ENCODE results near the gene SERTAD1. TPM values are rescaled to one million over a fixed set of nuclear protein-coding genes. Genes with fewer than 3 reads are reported as not detected.

The SERTAD1 gene
- polyA plus RNA-seq, 1 of the 3 experiments (the other 2 are of a cell fraction), result 10.4 TPM

GRCh38 chr19:40422748-40423566, 2.8 kb downstream of the SERTAD1 start (continued):
- TF ChIP-seq, protein P1, sequence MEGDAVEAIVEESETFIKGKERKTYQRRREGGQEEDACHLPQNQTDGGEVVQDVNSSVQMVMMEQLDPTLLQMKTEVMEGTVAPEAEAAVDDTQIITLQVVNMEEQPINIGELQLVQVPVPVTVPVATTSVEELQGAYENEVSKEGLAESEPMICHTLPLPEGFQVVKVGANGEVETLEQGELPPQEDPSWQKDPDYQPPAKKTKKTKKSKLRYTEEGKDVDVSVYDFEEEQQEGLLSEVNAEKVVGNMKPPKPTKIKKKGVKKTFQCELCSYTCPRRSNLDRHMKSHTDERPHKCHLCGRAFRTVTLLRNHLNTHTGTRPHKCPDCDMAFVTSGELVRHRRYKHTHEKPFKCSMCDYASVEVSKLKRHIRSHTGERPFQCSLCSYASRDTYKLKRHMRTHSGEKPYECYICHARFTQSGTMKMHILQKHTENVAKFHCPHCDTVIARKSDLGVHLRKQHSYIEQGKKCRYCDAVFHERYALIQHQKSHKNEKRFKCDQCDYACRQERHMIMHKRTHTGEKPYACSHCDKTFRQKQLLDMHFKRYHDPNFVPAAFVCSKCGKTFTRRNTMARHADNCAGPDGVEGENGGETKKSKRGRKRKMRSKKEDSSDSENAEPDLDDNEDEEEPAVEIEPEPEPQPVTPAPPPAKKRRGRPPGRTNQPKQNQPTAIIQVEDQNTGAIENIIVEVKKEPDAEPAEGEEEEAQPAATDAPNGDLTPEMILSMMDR (IDR thresholded peaks at IDR 0.05), result no peak
- TF ChIP-seq SMC3 (IDR thresholded peaks at IDR 0.05; ENCODE audit: low read depth, low read length) (no peak), RFX5 (IDR thresholded peaks at IDR 0.05; ENCODE audit: low read length) (no peak), NFIC (IDR thresholded peaks at IDR 0.05; ENCODE audit: borderline replicate concordance) (no peak), RAD21 (IDR thresholded peaks at IDR 0.05; ENCODE audit: low read length) (no peak)

GRCh38 chr19:40421993-40422747, 3.6 kb downstream of the SERTAD1 start:
- ChIA-PET POLR2A (interaction anchor here (0.8 to 1.7 kb wide), 3 partner anchors 9 to 19 kb away, joined by 3 to 6 read pairs (median 4); no protein-coding TSS in a partner anchor), CTCF (interaction anchor here (0.6 to 2.4 kb wide), 5 partner anchors 11 to 451 kb away, joined by 3 to 15 read pairs (median 3); partner anchors contain the start of genes PRX and PSMC4)
- peak; percentile 57 for DNase-seq
- no peak overlapping the region for H2AFZ ChIP-seq (ENCODE audit: low read depth)
- peaks cover 36% of the 10 kb centered on the region for H3K79me2 ChIP-seq (ENCODE audit: insufficient read depth)
- WGBS (ENCODE audit: low lambda C conversion rate), result 86% methylated on average over 16 of the region's 16 CpGs
- H3K36me3 ChIP-seq (replicated peaks in 1 of 2; ENCODE audit: control insufficient read depth in 1 of 2, insufficient read depth in 2 of 2, low read length in 1 of 2), result peaks cover 7 to 15% of the 10 kb centered on the region in 2 experiments
- TF ChIP-seq RCOR1 (IDR thresholded peaks at IDR 0.05; ENCODE audit: low read length), result peak; percentile 81
- TF ChIP-seq POLR2AphosphoS5 (IDR thresholded peaks at IDR 0.05; ENCODE audit: low read depth, low read length), result no peak
- no peak for TF ChIP-seq TCF12 (IDR thresholded peaks at IDR 0.05)
- peak in 1 of 2 experiments; percentile 57; a peak in 1 of 4 replicates for TF ChIP-seq EP300 (IDR thresholded peaks at IDR 0.05; ENCODE audit: borderline replicate concordance in 1 of 2, low read depth in 1 of 2, low read length in 1 of 2)
- TF ChIP-seq, protein P1 (IDR thresholded peaks at IDR 0.05), result no peak
- H3K9me3 ChIP-seq, result no peaks in the 10 kb centered on the region
- peaks cover 6 to 17% of the 10 kb centered on the region in 2 experiments; a peak in 3 of 4 replicates for H3K4me1 ChIP-seq (ENCODE audit: control insufficient read depth in 1 of 2, insufficient read depth in 2 of 2, low read depth in 1 of 2, low read length in 1 of 2)
- no peaks in the 10 kb centered on the region for H3K9me2 ChIP-seq
- peak overlapping the region; percentile 82; the same call in 1 of the 2 replicates for H3K9ac ChIP-seq
- H3K4me2 ChIP-seq, result peak overlapping the region; percentile 87
- H3K4me3 ChIP-seq (ENCODE audit: low read depth in 2 of 2, low read length in 1 of 2), result no peak overlapping the region
- H3K27ac ChIP-seq (ENCODE audit: low read depth in 2 of 2, low read length in 1 of 2), result peak overlapping the region; percentile 92 to 97
- peaks cover 35% of the 10 kb centered on the region for H3F3A ChIP-seq (replicated peaks; ENCODE audit: insufficient read depth)
- H3K27me3 ChIP-seq (ENCODE audit: insufficient read depth), result no peaks in the 10 kb centered on the region
- no peaks in the 10 kb centered on the region for H4K20me1 ChIP-seq (ENCODE audit: insufficient read depth)
